Osteocyte (in vitro differentiated cells): Measurements from ENCODE around the gene HPCAL1. TPM values are rescaled to one million over a fixed set of nuclear protein-coding genes. Genes with fewer than 3 reads are reported as not detected.

ENCODE experiments used
- DNase-seq: peaks from one replicate; pipeline ENCODE4 v3.0.0; 2021; ENCODE audit warnings: mixed read lengths; ENCODE audit not compliant: unreplicated experiment; ENCODE audit errors: extremely low spot score
- H3K27ac Mint-ChIP-seq: one replicate; pipeline ENCODE4 v1.8.0; 2021; ENCODE audit warnings: mild to moderate bottlenecking, mixed read lengths; ENCODE audit not compliant: unreplicated experiment
- H3K27me3 Mint-ChIP-seq: one replicate; pipeline ENCODE4 v1.8.0; 2021; ENCODE audit warnings: mixed read lengths; ENCODE audit not compliant: unreplicated experiment
- H3K36me3 Mint-ChIP-seq: one replicate; pipeline ENCODE4 v1.8.0; 2021; ENCODE audit warnings: mixed read lengths; ENCODE audit not compliant: unreplicated experiment
- H3K4me1 Mint-ChIP-seq: one replicate; pipeline ENCODE4 v1.8.0; 2021; ENCODE audit warnings: mixed read lengths; ENCODE audit not compliant: unreplicated experiment
- H3K4me3 Mint-ChIP-seq: one replicate; pipeline ENCODE4 v1.8.0; 2021; ENCODE audit warnings: mild to moderate bottlenecking, moderate library complexity, mixed read lengths; ENCODE audit not compliant: unreplicated experiment
- H3K9me3 Mint-ChIP-seq: one replicate; pipeline ENCODE4 v1.8.0; 2021; ENCODE audit warnings: mixed read lengths; ENCODE audit not compliant: unreplicated experiment
- CTCF ChIP-seq: fragments of 200-600 bp; sonication (generic); IDR thresholded peaks from 2 replicates; pipeline ENCODE4 v1.5.0; 2021; ENCODE audit warnings: antibody characterized with exemption, mild to moderate bottlenecking, moderate library complexity
- total RNA-seq: library from RNA; stranded (reverse); gene quantifications from 2 replicates; pipeline ENCODE4 v1.2.1, GENCODE V29; 2021

The HPCAL1 gene
- total RNA-seq, 1 donor from 2014 or later: 56.8 TPM

- no peak overlapping the region for H3K4me3 Mint-ChIP-seq
- H3K4me1 Mint-ChIP-seq: peaks cover 13% of the 10 kb centered on the region
- no peak overlapping the region for H3K27ac Mint-ChIP-seq
- no peaks in the 10 kb centered on the region for H3K36me3 Mint-ChIP-seq
- no peak for DNase-seq
- no peaks in the 10 kb centered on the region for H3K9me3 Mint-ChIP-seq
- no peak for TF ChIP-seq CTCF
- H3K27me3 Mint-ChIP-seq: peaks cover 5% of the 10 kb centered on the region
Measured at GRCh38 chr2:10256031-10256514, 46.6 kb upstream of the HPCAL1 start.

GRCh38 chr2:10256515-10257031, 46.1 kb upstream of the HPCAL1 start:
- TF ChIP-seq CTCF: no peak
- Mint-ChIP-seq H3K27ac (no peak overlapping the region), H3K36me3 (no peaks in the 10 kb centered on the region), H3K4me1 (peaks cover 13% of the 10 kb centered on the region), H3K4me3 (no peak overlapping the region), H3K9me3 (no peaks in the 10 kb centered on the region), H3K27me3 (peaks cover 5% of the 10 kb centered on the region)
- no peak for DNase-seq

GRCh38 chr2:10257036-10257435, 45.7 kb upstream of the HPCAL1 start:
- no peaks in the 10 kb centered on the region for H3K9me3 Mint-ChIP-seq
- no peak overlapping the region for H3K27ac Mint-ChIP-seq
- H3K4me1 Mint-ChIP-seq: peaks cover 13% of the 10 kb centered on the region
- no peak for DNase-seq
- H3K36me3 Mint-ChIP-seq: no peaks in the 10 kb centered on the region
- no peak for TF ChIP-seq CTCF
- H3K27me3 Mint-ChIP-seq: peaks cover 5% of the 10 kb centered on the region
- no peak overlapping the region for H3K4me3 Mint-ChIP-seq

GRCh38 chr2:10257500-10258147, 45.1 kb upstream of the HPCAL1 start:
- H3K4me3 Mint-ChIP-seq: no peak overlapping the region
- no peak overlapping the region for H3K27ac Mint-ChIP-seq
- peaks cover 13% of the 10 kb centered on the region for H3K4me1 Mint-ChIP-seq
- no peaks in the 10 kb centered on the region for H3K36me3 Mint-ChIP-seq
- peaks cover 10% of the 10 kb centered on the region for H3K27me3 Mint-ChIP-seq
- DNase-seq: no peak
- no peaks in the 10 kb centered on the region for H3K9me3 Mint-ChIP-seq
- TF ChIP-seq CTCF: no peak

GRCh38 chr2:10258326-10258725, 44.4 kb upstream of the HPCAL1 start:
- Mint-ChIP-seq H3K4me3 (no peak overlapping the region), H3K4me1 (peaks cover 13% of the 10 kb centered on the region), H3K27me3 (peaks cover 11% of the 10 kb centered on the region), H3K36me3 (no peaks in the 10 kb centered on the region), H3K27ac (no peak overlapping the region), H3K9me3 (no peaks in the 10 kb centered on the region)
- no peak for TF ChIP-seq CTCF
- DNase-seq: no peak
